Measurements from ENCODE around the gene ATP6V0C. TPM values are rescaled to one million over a fixed set of nuclear protein-coding genes. Genes with fewer than 3 reads are reported as not detected.

The ATP6V0C gene
- total and polyA plus RNA-seq, 4 donors = 17.6 to 132 (median 60.6) TPM

DNA sequence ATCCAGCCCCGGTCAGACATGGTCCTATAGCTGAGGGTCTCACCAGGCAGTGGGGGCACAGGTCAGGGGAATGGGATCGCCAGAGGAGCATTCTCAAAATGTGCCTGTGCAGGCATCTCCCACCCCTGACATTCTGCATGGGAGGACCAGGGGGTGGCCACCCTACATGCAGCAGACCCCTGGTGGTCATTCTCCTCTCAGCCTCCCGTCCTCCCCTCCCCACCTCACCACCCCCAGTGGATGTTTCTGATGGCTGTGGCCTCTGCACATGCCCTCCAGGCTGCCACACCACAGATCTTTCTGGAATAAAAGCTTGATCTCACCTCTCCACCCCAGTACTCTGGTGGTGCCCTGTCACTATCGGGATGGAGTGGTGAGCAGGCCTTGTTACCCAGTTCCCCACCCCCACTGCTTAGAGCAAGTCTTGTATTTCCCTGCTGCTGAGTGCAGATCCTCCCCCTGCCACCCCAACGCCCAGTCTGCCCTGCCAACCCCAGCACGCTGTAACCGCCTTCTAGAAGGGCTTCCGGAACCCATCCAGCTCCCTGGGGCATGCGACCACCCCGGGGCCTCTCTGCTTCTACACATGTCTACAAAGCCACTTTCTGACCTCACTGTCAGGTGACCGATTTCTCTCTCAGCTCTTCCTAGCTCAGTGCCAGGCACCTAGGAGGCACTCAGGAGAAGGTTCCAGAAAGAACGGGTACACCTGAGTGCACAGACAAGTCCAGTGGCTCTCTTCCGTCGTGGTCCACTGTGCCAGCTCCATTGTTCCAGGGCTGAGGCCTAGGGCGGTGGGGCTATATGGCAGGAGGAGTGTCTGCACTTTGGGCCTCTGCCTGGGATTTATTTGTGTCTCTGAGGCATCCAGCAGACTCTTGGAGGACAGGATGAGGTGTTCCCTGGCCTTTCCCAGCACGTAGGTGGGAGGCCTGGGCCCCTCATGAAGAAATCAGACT is 29.5 kb upstream of the ATP6V0C start:
- 93% methylated on average over 16 of the region's 16 CpGs for WGBS
- H3K27ac ChIP-seq (ENCODE audit: low read depth in 1 of 2, low read length in 2 of 2) = peak overlapping the region; percentile 5 to 32
- H3K36me3 ChIP-seq (ENCODE audit: control insufficient read depth in 4 of 4, insufficient read depth in 3 of 4, low read depth in 1 of 4, low read length in 3 of 4) = no peaks in the 10 kb centered on the region
- no peak for DNase-seq (ENCODE audit: low spot score)
- no peak overlapping the region for H3K9ac ChIP-seq (ENCODE audit: low read depth in 1 of 2, low read length in 2 of 2)
- no peak overlapping the region for H3K4me3 ChIP-seq (ENCODE audit: low read depth in 1 of 3, low read length in 3 of 3)
- no peaks in the 10 kb centered on the region for H3K27me3 ChIP-seq (ENCODE audit: control insufficient read depth in 4 of 4, insufficient read depth in 4 of 4, low read length in 3 of 4)
- no peaks in the 10 kb centered on the region for H3K9me3 ChIP-seq (ENCODE audit: control insufficient read depth in 4 of 4, low read length in 3 of 4)
- TF ChIP-seq, protein P1, sequence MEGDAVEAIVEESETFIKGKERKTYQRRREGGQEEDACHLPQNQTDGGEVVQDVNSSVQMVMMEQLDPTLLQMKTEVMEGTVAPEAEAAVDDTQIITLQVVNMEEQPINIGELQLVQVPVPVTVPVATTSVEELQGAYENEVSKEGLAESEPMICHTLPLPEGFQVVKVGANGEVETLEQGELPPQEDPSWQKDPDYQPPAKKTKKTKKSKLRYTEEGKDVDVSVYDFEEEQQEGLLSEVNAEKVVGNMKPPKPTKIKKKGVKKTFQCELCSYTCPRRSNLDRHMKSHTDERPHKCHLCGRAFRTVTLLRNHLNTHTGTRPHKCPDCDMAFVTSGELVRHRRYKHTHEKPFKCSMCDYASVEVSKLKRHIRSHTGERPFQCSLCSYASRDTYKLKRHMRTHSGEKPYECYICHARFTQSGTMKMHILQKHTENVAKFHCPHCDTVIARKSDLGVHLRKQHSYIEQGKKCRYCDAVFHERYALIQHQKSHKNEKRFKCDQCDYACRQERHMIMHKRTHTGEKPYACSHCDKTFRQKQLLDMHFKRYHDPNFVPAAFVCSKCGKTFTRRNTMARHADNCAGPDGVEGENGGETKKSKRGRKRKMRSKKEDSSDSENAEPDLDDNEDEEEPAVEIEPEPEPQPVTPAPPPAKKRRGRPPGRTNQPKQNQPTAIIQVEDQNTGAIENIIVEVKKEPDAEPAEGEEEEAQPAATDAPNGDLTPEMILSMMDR (IDR thresholded peaks at IDR 0.05; ENCODE audit: low read depth, low read length, missing input control) = no peak
- TF ChIP-seq FOXA1 (IDR thresholded peaks at IDR 0.05) (no peak), GABPA (IDR thresholded peaks at IDR 0.05 in 1 of 2, conservative IDR thresholded peaks at IDR 0.05 in 1 of 2) (no peak), HNF4A (conservative IDR thresholded peaks at IDR 0.05) (no peak), RAD21 (IDR thresholded peaks at IDR 0.05) (no peak), SP1 (IDR thresholded peaks at IDR 0.05) (no peak)
- TF ChIP-seq, protein P2, sequence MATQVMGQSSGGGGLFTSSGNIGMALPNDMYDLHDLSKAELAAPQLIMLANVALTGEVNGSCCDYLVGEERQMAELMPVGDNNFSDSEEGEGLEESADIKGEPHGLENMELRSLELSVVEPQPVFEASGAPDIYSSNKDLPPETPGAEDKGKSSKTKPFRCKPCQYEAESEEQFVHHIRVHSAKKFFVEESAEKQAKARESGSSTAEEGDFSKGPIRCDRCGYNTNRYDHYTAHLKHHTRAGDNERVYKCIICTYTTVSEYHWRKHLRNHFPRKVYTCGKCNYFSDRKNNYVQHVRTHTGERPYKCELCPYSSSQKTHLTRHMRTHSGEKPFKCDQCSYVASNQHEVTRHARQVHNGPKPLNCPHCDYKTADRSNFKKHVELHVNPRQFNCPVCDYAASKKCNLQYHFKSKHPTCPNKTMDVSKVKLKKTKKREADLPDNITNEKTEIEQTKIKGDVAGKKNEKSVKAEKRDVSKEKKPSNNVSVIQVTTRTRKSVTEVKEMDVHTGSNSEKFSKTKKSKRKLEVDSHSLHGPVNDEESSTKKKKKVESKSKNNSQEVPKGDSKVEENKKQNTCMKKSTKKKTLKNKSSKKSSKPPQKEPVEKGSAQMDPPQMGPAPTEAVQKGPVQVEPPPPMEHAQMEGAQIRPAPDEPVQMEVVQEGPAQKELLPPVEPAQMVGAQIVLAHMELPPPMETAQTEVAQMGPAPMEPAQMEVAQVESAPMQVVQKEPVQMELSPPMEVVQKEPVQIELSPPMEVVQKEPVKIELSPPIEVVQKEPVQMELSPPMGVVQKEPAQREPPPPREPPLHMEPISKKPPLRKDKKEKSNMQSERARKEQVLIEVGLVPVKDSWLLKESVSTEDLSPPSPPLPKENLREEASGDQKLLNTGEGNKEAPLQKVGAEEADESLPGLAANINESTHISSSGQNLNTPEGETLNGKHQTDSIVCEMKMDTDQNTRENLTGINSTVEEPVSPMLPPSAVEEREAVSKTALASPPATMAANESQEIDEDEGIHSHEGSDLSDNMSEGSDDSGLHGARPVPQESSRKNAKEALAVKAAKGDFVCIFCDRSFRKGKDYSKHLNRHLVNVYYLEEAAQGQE (IDR thresholded peaks at IDR 0.05) = no peak
- TF ChIP-seq, protein P3, sequence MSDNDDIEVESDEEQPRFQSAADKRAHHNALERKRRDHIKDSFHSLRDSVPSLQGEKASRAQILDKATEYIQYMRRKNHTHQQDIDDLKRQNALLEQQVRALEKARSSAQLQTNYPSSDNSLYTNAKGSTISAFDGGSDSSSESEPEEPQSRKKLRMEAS (IDR thresholded peaks at IDR 0.05) = no peak
- TF ChIP-seq, protein P4, sequence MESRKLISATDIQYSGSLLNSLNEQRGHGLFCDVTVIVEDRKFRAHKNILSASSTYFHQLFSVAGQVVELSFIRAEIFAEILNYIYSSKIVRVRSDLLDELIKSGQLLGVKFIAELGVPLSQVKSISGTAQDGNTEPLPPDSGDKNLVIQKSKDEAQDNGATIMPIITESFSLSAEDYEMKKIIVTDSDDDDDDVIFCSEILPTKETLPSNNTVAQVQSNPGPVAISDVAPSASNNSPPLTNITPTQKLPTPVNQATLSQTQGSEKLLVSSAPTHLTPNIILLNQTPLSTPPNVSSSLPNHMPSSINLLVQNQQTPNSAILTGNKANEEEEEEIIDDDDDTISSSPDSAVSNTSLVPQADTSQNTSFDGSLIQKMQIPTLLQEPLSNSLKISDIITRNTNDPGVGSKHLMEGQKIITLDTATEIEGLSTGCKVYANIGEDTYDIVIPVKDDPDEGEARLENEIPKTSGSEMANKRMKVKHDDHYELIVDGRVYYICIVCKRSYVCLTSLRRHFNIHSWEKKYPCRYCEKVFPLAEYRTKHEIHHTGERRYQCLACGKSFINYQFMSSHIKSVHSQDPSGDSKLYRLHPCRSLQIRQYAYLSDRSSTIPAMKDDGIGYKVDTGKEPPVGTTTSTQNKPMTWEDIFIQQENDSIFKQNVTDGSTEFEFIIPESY (IDR thresholded peaks at IDR 0.05) = no peak
- H3K4me1 ChIP-seq (ENCODE audit: control insufficient read depth in 4 of 4, insufficient read depth in 4 of 4, low read length in 3 of 4) = peaks cover 21 to 47% (median 30%) of the 10 kb centered on the region in 4 donors

DNA sequence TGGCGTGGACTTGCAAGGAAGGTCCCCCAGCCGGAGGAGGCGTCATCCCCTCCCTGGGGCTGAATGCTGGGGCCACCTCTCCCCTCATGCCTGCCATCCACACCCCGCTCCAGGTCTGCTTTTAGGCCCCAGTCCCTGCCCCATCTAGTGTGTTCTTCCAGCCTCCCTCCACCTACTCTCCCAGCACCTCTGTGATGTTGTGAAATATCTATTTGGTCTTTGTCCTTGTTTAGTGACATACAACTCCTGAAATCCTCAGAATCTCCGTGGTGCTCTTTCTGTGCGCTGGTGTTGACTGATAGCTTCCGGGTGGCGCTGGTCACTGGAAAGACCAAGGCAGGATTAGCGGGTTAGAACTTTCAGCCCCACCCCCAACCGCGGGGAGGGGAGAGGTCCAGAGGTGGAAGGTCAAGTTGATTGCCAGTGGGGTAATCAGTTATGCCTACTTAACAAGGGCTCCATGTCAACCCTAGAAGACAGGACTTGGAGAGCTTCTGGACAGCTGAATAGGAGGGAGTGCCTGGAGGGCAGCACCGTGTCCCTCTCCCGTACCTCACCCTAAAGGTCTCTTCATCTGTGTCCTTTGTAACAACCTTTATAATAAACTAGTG is 28.7 kb upstream of the ATP6V0C start:
- no peak overlapping the region for H3K9ac ChIP-seq (ENCODE audit: low read depth in 1 of 2, low read length in 2 of 2)
- no peaks in the 10 kb centered on the region for H3K27me3 ChIP-seq (ENCODE audit: control insufficient read depth in 4 of 4, insufficient read depth in 4 of 4, low read length in 3 of 4)
- peak overlapping the region; percentile 5 to 32 for H3K27ac ChIP-seq (ENCODE audit: low read depth in 1 of 2, low read length in 2 of 2)
- peak; percentile 71 for DNase-seq (ENCODE audit: low spot score)
- H3K4me3 ChIP-seq (ENCODE audit: low read depth in 1 of 3, low read length in 3 of 3) = no peak overlapping the region
- no peaks in the 10 kb centered on the region for H3K36me3 ChIP-seq (ENCODE audit: control insufficient read depth in 4 of 4, insufficient read depth in 3 of 4, low read depth in 1 of 4, low read length in 3 of 4)
- 51% methylated on average over 13 of the region's 13 CpGs for WGBS
- H3K4me1 ChIP-seq (ENCODE audit: control insufficient read depth in 4 of 4, insufficient read depth in 4 of 4, low read length in 3 of 4) = peaks cover 21 to 47% (median 30%) of the 10 kb centered on the region in 4 donors
- peak; percentile 67 to 85 for TF ChIP-seq RXRA (IDR thresholded peaks at IDR 0.05)
- TF ChIP-seq TAF1 (conservative IDR thresholded peaks at IDR 0.05) = no peak
- peak; percentile 41 to 60 for TF ChIP-seq RAD21 (IDR thresholded peaks at IDR 0.05)
- peak; percentile 84 to 90 for TF ChIP-seq HNF4A (conservative IDR thresholded peaks at IDR 0.05)
- TF ChIP-seq FOXA2 (IDR thresholded peaks at IDR 0.05) = peak; percentile 82
- peak in 1 of 2 donors; percentile 23 for TF ChIP-seq JUND (IDR thresholded peaks at IDR 0.05)
- no peak for TF ChIP-seq EGR1 (IDR thresholded peaks at IDR 0.05; ENCODE audit: low read depth in 2 of 2)
- peak; percentile 56 for TF ChIP-seq FOXA1 (IDR thresholded peaks at IDR 0.05)
- TF ChIP-seq SP1 (IDR thresholded peaks at IDR 0.05) = peak; percentile 81
- TF ChIP-seq, protein P4 (IDR thresholded peaks at IDR 0.05) = no peak
- TF ChIP-seq NR2F2 (IDR thresholded peaks at IDR 0.05) = peak; percentile 76
- TF ChIP-seq, protein P3 (IDR thresholded peaks at IDR 0.05) = no peak
- TF ChIP-seq GABPA (IDR thresholded peaks at IDR 0.05 in 1 of 2, conservative IDR thresholded peaks at IDR 0.05 in 1 of 2) = peak in 1 of 2 donors; percentile 76
- TF ChIP-seq HNF4G (IDR thresholded peaks at IDR 0.05) = peak; percentile 29
- TF ChIP-seq, protein P5, sequence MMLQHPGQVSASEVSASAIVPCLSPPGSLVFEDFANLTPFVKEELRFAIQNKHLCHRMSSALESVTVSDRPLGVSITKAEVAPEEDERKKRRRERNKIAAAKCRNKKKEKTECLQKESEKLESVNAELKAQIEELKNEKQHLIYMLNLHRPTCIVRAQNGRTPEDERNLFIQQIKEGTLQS (IDR thresholded peaks at IDR 0.05) = no peak
- H3K9me3 ChIP-seq (ENCODE audit: control insufficient read depth in 4 of 4, low read length in 3 of 4) = no peaks in the 10 kb centered on the region

All from liver (tissue), 9 donors.